WTC11 (cell line): Measurements from ENCODE around the gene UCK1. TPM values are rescaled to one million over a fixed set of nuclear protein-coding genes. Genes with fewer than 3 reads are reported as not detected.

Source experiments
- ATAC-seq: fragments of 200-7000 bp; cut with Tn5 transposase; 2 replicates; pipeline ENCODE4 v1.10.0; 2021; ENCODE audit warnings: mild to moderate bottlenecking, moderate library complexity
- CTCF ChIA-PET: fragments of 300-600 bp; sonication (Branson Sonifier 250); formaldehyde crosslinking; loops from one replicate; lab custom pipeline; 2021; ENCODE audit warnings: antibody characterized with exemption; lab: Charles Lee
- POLR2A ChIA-PET: fragments of 350-600 bp; sonication (Branson Sonifier 250); formaldehyde crosslinking; loops from one replicate; lab custom pipeline; 2021; ENCODE audit warnings: antibody characterized with exemption; lab: Charles Lee
- DNase-seq: peaks from one replicate; pipeline ENCODE4 v3.0.0; 2021; ENCODE audit warnings: low spot score
- H3K27ac Mint-ChIP-seq: 2 replicates; pipeline ENCODE4 v1.8.0; 2021; ENCODE audit warnings: mixed read lengths
- H3K27me3 Mint-ChIP-seq: 2 replicates; pipeline ENCODE4 v1.8.0; 2021; ENCODE audit warnings: low read depth, mild to moderate bottlenecking, moderate library complexity, mixed read lengths
- H3K36me3 Mint-ChIP-seq: 2 replicates; pipeline ENCODE4 v1.8.0; 2021; ENCODE audit warnings: mixed read lengths
- H3K4me1 Mint-ChIP-seq: 2 replicates; pipeline ENCODE4 v1.8.0; 2022; ENCODE audit warnings: mixed read lengths
- H3K4me3 Mint-ChIP-seq: 2 replicates; pipeline ENCODE4 v1.8.0; 2021; ENCODE audit warnings: mild to moderate bottlenecking, moderate library complexity, mixed read lengths
- H3K9me3 Mint-ChIP-seq: 2 replicates; pipeline ENCODE4 v1.8.0; 2021; ENCODE audit warnings: mixed read lengths
- ATF6 ChIP-seq: sonication (generic); formaldehyde crosslinking; IDR thresholded peaks from 2 replicates; pipeline ENCODE4 v1.8.1; 2023; ENCODE audit warnings: mild to moderate bottlenecking, missing genetic modification reagents
- CREB1 ChIP-seq: sonication (generic); formaldehyde crosslinking; IDR thresholded peaks from 2 replicates; pipeline ENCODE4 v1.8.0; 2023; ENCODE audit warnings: mild to moderate bottlenecking, missing genetic modification reagents
- CTCF ChIP-seq: fragments of 200-600 bp; IDR thresholded peaks from 2 replicates; pipeline ENCODE4 v1.8.0; 2022; ENCODE audit warnings: antibody characterized with exemption
- E2F5 ChIP-seq: sonication (generic); formaldehyde crosslinking; IDR thresholded peaks from 2 replicates; pipeline ENCODE4 v1.8.1; 2022; ENCODE audit warnings: mild to moderate bottlenecking, moderate library complexity, missing genetic modification reagents
- ERG ChIP-seq: fragments of 250-450 bp; sonication (Bioruptor Pico); IDR thresholded peaks from 2 replicates; pipeline ENCODE4 v1.8.0; 2021; ENCODE audit warnings: mild to moderate bottlenecking
- FOXJ3 ChIP-seq: sonication (generic); formaldehyde crosslinking; IDR thresholded peaks from 2 replicates; pipeline ENCODE4 v1.9.0; 2021; ENCODE audit warnings: missing genetic modification reagents, mild to moderate bottlenecking, borderline replicate concordance
- NFATC4 ChIP-seq: fragments of 250-450 bp; sonication (Bioruptor Pico); IDR thresholded peaks from 2 replicates; pipeline ENCODE4 v1.9.0; 2021; ENCODE audit warnings: mild to moderate bottlenecking
- NFYB ChIP-seq: sonication (generic); formaldehyde crosslinking; conservative IDR thresholded peaks from 2 replicates; pipeline ENCODE4 v1.8.0; 2022; ENCODE audit warnings: low read depth, missing genetic modification reagents
- PREB ChIP-seq: sonication (generic); formaldehyde crosslinking; IDR thresholded peaks from 2 replicates; pipeline ENCODE4 v1.8.1; 2022; ENCODE audit warnings: mild to moderate bottlenecking, missing genetic modification reagents, moderate library complexity, borderline replicate concordance
- PRRX2 ChIP-seq: fragments of 250-450 bp; sonication (Bioruptor Pico); IDR thresholded peaks from 2 replicates; pipeline ENCODE4 v1.8.0; 2021; ENCODE audit warnings: mild to moderate bottlenecking
- USF1 ChIP-seq: sonication (generic); formaldehyde crosslinking; IDR thresholded peaks from 2 replicates; pipeline ENCODE4 v1.8.0; 2022; ENCODE audit warnings: mild to moderate bottlenecking, missing genetic modification reagents
- ZNF121 ChIP-seq: sonication (generic); formaldehyde crosslinking; IDR thresholded peaks from 2 replicates; pipeline ENCODE4 v1.8.0; 2023; ENCODE audit warnings: missing genetic modification reagents
- ZNF416 ChIP-seq: fragments of 250-450 bp; sonication (Bioruptor Pico); IDR thresholded peaks from 2 replicates; pipeline ENCODE4 v1.9.0; 2021; ENCODE audit warnings: mild to moderate bottlenecking, inconsistent platforms
- ZNF423 ChIP-seq: fragments of 250-450 bp; sonication (Bioruptor Pico); IDR thresholded peaks from 2 replicates; pipeline ENCODE4 v2.1.2; 2022; ENCODE audit warnings: mild to moderate bottlenecking, moderate library complexity
- ZSCAN18 ChIP-seq: fragments of 250-450 bp; sonication (Bioruptor Pico); IDR thresholded peaks from 2 replicates; pipeline ENCODE4 v2.1.2; 2022; ENCODE audit warnings: mild to moderate bottlenecking, moderate library complexity
- total RNA-seq: library from RNA; stranded (reverse); gene quantifications from 3 replicates; pipeline ENCODE4 v1.2.3, GENCODE V29; 2021

Gene UCK1
- total RNA-seq, 1 experiment from 2014 or later = 29.6 TPM

GRCh38 chr9:131577005-131578000 lies 46.2 kb upstream of the UCK1 start:
- POLR2A ChIA-PET = no interaction called here
- ATAC-seq = no peak
- no peaks in the 10 kb centered on the region for H3K4me1 Mint-ChIP-seq
- H3K4me3 Mint-ChIP-seq = no peak overlapping the region
- no peaks in the 10 kb centered on the region for H3K9me3 Mint-ChIP-seq
- H3K36me3 Mint-ChIP-seq = peaks cover 13% of the 10 kb centered on the region
- TF ChIP-seq USF1 (CRISPR knock-in tag) = no peak
- TF ChIP-seq CTCF = 0 out of 2 replicates have a peak, but pooled peaks have one; percentile 12
- CTCF ChIA-PET = interaction anchor here (0.5 to 2.8 kb wide), 5 partner anchors 14 to 178 kb away, joined by 3 to 7 read pairs (median 3); no protein-coding TSS in a partner anchor
- no peaks in the 10 kb centered on the region for H3K27me3 Mint-ChIP-seq
- DNase-seq = no peak
- H3K27ac Mint-ChIP-seq = no peak overlapping the region; the same call in none of the 2 replicates

GRCh38 chr9:131575946-131576853 lies 45.1 kb upstream of the UCK1 start:
- Mint-ChIP-seq H3K9me3 (no peaks in the 10 kb centered on the region), H3K27ac (no peak overlapping the region), H3K4me1 (no peaks in the 10 kb centered on the region), H3K4me3 (no peak overlapping the region), H3K36me3 (peaks cover 10% of the 10 kb centered on the region; the same call in 1 of the 2 replicates), H3K27me3 (no peaks in the 10 kb centered on the region)
- POLR2A ChIA-PET = no interaction called here
- no peak for ATAC-seq
- DNase-seq = no peak
- TF ChIP-seq ERG (CRISPR knock-in tag) = no peak
- TF ChIP-seq NFYB (CRISPR knock-in tag) = no peak
- no peak for TF ChIP-seq USF1 (CRISPR knock-in tag)
- TF ChIP-seq PRRX2 (CRISPR knock-in tag) = no peak
- CTCF ChIA-PET = interaction anchor here (0.5 to 1.0 kb wide), 4 partner anchors 89 to 185 kb away, joined by 3 to 6 read pairs (median 3); no protein-coding TSS in a partner anchor

GRCh38 chr9:131574730-131575640 lies 43.9 kb upstream of the UCK1 start:
- Mint-ChIP-seq H3K27ac (no peak overlapping the region), H3K4me3 (no peak overlapping the region), H3K9me3 (no peaks in the 10 kb centered on the region), H3K4me1 (no peaks in the 10 kb centered on the region), H3K36me3 (peaks cover 7% of the 10 kb centered on the region; the same call in 1 of the 2 replicates), H3K27me3 (no peaks in the 10 kb centered on the region)
- no peak for DNase-seq
- no peak for ATAC-seq
- ChIA-PET POLR2A (no interaction called here), CTCF (interaction anchor here (0.8 kb wide), 1 partner anchor 13 kb away, joined by 3 read pairs; no protein-coding TSS in a partner anchor)
- TF ChIP-seq CREB1 (CRISPR knock-in tag) (no peak), ZNF121 (no peak), E2F5 (CRISPR knock-in tag) (no peak), NFATC4 (CRISPR knock-in tag) (no peak), ATF6 (CRISPR knock-in tag) (no peak), ZNF423 (CRISPR knock-in tag) (no peak), PREB (CRISPR knock-in tag) (no peak), FOXJ3 (CRISPR knock-in tag) (no peak), ZNF416 (CRISPR knock-in tag) (no peak), ZSCAN18 (CRISPR knock-in tag) (no peak)
